Measurements from ENCODE around the gene GLRA3.
"Not testable (repeated sequence)": the region's sequence is repeated elsewhere in the genome, so short reads cannot be mapped to it uniquely, and the experiment has no call there.

Gene GLRA3

DNA sequence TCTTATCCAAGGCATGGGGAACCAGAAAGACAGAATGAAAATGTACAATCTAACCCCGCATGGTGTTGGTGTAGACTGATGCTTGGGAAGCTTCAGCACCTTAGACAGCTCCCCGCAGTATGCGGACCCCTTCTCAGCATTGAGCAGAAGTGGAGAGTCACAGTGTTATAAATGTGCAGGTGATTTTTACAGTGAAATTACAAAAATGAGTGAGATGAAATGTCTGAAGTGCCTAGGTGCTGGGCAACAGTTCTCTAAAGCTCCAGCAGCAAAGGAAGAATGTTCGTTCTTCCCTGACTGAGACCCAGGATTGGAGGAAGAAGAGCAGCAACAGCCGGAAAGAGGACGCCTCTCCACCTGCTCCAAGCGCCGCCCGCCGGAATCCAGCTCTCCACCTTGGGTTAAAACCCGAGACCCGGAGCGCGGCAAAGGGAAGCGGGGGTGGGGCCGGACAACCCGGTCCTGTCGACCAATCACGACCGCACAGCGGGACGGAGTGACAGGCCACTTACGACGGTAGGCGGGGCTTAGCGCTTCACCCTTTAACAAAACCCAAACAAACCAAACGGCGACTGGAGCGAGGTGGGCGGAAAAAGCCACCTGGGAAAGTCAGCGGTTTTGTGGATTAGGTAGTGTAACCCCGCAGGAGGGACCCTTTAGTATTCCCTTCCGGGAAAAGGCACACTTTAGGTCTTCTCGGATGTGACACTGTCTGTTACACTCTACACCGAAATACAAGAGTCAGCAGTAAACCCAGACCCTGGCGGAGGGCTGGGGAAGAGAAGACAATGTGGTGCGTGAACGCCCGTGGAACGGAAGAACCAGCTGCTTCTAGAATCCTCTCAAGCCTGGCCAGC lies at the start of gene GLRA3:
Gene GLRA3 (minus strand): TSS at position 403 of the 857 bp plus-strand sequence. CDS start 436 bp downstream, outside the sequence.
- no peak for DNase-seq (ENCODE audit: low read depth)

GRCh38 chr4:174874898-174875297 lies 45.9 kb upstream of the GLRA3 start:
- DNase-seq (ENCODE audit: low read depth) = no peak

GRCh38 chr4:174873931-174874330 lies 44.9 kb upstream of the GLRA3 start:
- DNase-seq (ENCODE audit: low read depth) = no peak

DNA sequence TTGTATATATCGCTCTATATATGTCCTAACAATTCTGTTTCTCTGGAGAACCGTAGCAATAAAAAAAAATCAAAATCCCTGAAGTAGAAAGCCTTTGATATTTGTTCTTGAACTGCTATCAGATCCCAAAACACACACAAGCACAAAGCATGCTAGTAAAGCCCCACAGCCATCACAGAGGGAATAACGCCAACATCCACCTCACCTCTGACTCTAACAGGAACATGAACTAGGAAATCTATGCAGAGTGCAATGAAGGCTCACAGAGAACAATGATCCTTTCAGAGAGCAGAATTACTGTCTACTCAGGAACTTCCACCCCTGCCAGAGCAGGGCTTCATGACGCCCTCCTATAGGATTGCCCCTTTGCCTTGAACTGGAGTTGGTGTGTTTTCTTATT lies 44.1 kb upstream of the GLRA3 start:
- not testable (repeated sequence) for DNase-seq (ENCODE audit: low read depth)

DNA sequence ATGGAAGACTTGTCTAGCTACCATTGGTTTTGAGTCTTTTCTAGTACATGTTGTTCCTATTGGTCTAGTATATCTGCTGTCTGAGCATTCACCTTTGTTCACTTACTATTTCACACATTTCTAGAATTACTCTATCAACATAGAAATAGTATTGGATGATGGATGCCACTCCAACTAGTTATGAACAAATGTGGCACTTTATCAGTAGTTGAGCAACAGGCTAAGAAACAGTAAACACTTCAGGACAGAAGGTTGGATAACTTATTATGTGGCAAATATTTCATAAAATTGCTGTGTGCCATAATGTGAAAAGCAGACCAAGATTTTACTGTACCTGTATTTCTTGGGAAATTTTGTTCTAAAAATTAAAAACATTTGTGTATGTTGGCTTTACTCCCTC lies 42.4 kb upstream of the GLRA3 start:
- DNase-seq (ENCODE audit: low read depth) = no peak

DNA sequence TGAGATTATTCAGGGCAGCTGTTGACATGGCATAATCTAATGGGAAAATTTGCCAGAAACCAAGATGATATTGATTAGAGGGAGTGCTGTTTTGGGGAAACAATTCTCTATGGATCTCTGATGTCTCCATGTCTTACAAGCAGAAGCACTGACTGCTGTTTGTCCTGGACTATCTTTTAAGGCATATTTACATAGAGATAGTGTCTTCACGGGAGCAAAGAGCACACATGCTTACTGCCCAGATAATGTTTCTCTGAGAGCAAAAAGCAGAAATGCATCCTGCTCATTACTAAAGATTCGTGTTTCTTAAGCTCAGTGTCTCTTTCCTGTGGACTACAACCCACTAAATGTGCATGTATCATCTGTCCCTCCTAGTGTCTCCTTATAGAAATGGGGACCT lies 41.3 kb upstream of the GLRA3 start:
- no peak for DNase-seq (ENCODE audit: low read depth)

DNA sequence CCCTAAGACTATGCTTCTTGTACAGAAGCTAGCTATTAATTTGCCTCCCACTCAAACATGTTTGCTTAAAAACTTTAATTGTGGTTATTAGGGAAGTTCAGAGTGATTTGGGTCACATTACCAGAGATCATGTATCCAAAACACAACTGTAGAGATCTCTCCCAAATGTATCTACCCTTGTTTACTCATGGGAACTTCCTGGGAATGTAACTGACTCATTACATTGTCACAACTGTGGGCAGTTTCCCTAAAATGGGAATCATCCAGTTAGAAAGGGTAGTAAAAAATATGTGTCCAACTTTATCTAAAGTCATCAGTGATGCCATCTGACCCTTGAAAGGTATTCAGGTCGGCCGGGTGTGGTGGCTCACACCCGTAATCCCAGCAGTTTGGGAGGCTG lies 40.3 kb upstream of the GLRA3 start:
- DNase-seq (ENCODE audit: low read depth) = no peak

- no peak for DNase-seq (ENCODE audit: low read depth)
Measured at GRCh38 chr4:174867903-174868302, 38.9 kb upstream of the GLRA3 start.

GRCh38 chr4:174865418-174865985 lies 36.5 kb upstream of the GLRA3 start:
- DNase-seq (ENCODE audit: low read depth) = no peak

DNA sequence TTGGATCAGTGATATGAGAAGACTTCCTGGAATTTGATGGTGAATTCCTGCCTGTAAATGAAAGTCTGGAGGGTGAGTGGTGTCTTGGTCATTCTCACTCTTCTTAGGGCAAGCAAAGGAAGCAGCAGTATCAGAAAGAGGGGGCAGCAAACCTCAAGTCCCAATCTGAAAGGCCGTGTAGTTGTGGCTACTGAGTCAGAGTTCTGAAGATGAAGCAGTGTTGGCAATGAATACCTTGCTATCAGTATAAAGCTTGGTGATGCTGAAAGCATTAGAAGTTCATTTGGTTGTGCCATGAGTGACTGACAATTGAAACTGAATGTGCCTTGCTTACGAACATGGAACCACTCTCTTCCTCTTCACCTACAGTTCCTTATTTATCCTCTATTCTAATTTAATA lies 35.0 kb upstream of the GLRA3 start:
- DNase-seq (ENCODE audit: low read depth) = no peak

- no peak for DNase-seq (ENCODE audit: low read depth)
Measured at GRCh38 chr4:174860588-174860987, 31.5 kb upstream of the GLRA3 start.

DNA sequence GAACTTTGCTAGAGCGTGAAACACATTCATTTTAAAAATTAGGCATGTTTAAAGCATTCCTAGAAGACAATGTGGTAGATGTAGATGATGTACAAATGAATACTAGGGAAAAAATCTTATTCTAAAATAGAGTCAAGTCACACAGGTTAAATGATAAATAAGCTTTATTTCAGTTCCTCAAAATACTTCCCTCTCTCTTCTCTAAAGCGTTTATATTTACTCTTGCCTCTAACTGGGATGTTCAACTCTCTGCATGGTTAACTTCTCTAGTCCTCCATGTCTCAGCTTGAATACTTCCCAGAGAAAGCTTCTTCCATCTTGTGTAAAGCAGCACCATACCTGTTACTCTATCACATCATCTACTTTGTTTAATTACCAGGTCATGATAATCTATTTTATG lies 30.9 kb upstream of the GLRA3 start:
- no peak for DNase-seq (ENCODE audit: low read depth)

DNA sequence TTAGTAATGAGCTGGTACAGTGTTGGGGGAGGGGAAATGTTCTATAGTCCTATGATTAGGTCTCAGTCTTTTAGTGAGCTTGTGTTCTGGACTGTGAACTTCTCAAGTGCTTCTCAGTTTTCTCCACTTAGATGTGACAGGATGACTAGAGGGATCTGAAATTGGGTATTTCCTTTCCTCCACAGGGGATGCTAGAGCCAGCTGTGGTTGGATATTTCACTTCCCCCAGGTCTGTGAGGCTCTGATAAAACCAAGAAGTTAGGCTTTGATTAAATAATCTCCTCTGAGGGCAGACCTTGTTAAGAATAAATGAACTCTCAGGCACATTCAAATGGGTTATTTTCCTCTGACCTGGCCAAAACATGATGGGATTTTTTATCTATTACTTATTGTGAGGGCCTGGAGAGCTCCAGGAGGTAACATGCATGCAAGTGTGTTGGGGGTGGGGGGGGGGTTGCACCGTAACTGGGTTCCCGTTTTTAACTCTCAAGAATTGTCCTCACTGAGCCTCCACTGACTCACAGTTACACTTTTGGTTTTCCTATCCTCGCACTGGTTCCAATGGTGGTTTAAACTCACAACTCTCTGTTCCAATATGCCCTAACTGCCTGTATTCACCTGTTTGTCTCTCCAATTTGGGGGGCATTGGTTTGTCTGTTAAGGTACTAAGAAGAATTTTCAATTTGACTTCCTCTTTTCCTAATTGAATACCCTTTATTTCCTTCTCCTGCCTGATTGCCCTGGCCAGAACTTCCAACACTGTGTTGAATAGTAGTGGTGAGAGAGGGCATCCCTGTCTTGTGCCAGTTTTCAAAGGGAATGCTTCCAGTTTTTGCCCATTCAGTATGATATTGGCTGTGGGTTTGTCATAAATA lies 28.1 kb upstream of the GLRA3 start:
- DNase-seq (ENCODE audit: low read depth) = no peak

DNA sequence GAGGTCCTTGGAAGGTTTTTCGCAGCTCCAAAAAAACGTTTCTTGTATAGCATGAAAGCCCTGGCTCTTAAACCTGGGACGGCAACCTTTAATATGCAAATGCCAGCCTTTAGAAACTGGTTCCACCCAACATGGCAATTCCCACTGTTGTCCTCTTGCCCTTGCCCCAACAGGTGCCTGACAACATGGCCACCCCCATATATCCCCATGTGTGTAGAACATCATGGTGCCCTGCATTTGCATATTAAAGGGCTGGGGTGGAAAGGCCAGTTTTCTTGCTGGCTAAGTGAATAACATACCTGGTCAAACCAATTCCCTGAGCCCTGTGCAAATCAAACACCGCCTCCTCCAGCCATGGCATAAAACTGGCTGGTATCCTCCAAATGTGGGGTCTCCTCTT lies 26.0 kb upstream of the GLRA3 start:
- no peak for DNase-seq (ENCODE audit: low read depth)

GRCh38 chr4:174853629-174854028 lies 24.6 kb upstream of the GLRA3 start:
- no peak for DNase-seq (ENCODE audit: low read depth)

DNA sequence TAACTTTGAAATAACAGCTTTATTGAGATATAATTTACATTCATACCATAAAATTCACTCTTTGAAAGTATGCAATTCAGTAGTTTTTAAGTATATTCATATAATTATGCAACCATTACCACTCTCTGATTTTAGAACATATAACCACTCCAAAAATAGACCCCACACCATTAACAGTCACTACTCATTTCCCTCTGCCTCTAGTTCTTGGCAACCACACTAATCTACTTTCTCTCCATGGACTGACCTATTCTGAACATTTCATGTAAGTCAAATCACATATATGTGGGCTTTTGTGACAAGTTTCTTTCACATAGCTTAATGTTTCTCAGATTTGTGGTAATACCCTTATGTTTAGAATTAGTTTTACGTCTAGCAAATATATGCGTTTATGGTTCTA lies 19.5 kb upstream of the GLRA3 start:
- no peak for DNase-seq (ENCODE audit: low read depth)

DNA sequence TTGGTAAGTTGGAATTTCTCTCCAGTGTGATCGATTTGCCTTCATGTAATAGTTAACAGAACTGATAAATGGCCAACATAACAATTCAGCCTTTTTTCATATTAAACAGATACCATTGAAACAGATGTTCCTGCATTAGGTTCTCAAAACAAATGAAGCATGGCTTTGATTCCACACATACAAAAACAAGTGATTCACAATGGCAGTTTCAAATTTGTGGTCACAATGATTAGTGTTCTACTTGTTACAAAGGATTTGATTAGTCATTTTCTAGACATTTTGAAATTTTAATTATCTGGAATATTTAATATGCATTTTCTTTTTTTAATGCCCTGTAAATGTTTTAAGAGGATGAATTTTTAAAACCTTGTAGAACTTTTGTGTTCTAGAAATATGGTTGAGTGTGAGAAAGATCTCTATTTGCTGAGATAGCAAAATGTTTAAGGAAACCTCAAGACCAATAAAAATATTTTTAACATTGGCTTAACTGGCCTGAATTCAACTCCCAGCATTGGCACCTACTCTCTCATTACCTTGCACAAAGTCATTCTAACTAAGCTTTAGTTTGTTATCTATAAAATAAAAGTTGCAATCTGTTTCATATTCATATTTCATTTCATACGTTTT lies 18.9 kb upstream of the GLRA3 start:
- DNase-seq (ENCODE audit: low read depth) = no peak

- DNase-seq (ENCODE audit: low read depth) = no peak
Measured at GRCh38 chr4:174835536-174835935, 6.5 kb upstream of the GLRA3 start.

DNA sequence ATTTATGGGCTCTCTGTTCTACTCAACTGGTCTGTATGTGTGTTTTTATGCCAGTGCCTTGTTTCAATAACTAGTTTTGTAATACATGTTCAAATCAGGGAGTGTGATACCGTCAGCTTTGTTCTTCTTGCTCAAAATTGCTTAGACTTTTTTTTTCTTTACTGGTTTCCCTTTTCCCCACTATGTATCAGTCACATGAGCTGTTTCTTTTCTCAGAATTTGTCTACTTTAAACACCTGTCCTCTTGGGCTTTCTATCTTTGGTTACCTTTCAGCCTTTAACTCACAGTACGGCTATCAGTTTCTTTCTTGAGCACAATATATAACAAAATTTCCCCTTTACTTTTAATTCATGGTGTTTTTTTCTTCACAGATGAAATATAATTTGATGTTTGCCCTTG lies 5.4 kb upstream of the GLRA3 start:
- DNase-seq (ENCODE audit: low read depth) = no peak

DNA sequence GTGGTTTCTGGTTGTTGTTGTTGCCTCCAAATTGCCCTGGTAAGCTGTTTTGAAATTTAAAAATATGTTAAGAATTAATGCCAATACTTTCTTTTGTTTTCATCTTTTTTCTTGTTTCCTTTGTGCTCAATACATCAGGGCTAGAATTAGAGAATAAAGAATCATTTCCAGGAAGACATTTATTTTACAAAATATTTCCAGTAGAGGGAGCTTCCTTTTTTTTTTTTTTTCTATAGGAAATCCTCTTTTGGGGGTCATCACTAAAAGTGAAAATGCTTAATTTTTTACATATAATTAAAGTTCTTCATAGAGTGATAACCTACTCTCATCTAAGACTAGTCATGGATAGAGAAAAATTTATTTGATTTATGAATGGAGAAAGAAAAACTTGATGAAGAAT lies 2.4 kb downstream of the GLRA3 start:
- no peak for DNase-seq (ENCODE audit: low read depth)

GRCh38 chr4:174815282-174815681 lies 13.8 kb downstream of the GLRA3 start:
- no peak for DNase-seq (ENCODE audit: low read depth)

DNA sequence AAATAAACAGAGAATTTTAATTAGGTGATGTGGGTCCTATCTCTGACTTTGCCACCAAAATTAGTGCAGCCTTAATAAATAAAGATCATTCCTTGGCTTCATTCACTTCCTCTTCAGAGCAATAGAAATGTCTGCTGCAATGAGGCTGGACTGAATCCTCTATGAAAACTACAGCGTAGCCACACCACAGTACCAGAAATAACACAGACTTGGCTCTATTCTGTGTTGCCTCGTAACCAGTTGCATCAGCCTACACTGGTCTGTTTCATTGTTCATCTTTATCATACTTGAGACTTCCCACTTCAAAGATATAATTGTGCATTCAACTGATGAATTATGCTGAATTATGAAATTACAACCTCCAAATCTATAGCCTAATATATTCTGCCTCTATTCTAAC lies 15.8 kb downstream of the GLRA3 start:
- DNase-seq (ENCODE audit: low read depth) = no peak

Measured in activated gamma-delta T cell treated with anti-CD3 and anti-CD28 coated beads, Interleukin-2, amount 50 U/mL, for 16 hours (primary cell).